ENCODE measurements around the gene CHN1. TPM values are rescaled to one million over a fixed set of nuclear protein-coding genes. Genes with fewer than 3 reads are reported as not detected.

The CHN1 gene
- total RNA-seq, 1 donor from 2014 or later, result 15.3 TPM

GRCh38 chr2:174924061-174924693 is 81.0 kb downstream of the CHN1 start:
- DNase-seq (ENCODE audit: low spot score), result no peak

GRCh38 chr2:174919947-174920595 is 85.1 kb downstream of the CHN1 start:
- no peak for DNase-seq (ENCODE audit: low spot score)

GRCh38 chr2:174918886-174919526 is 86.2 kb downstream of the CHN1 start:
- no peak for DNase-seq (ENCODE audit: low spot score)

- no peak for DNase-seq (ENCODE audit: low spot score)
Measured at GRCh38 chr2:174916270-174916930, 88.8 kb downstream of the CHN1 start.

- DNase-seq (ENCODE audit: low spot score), result no peak
Measured at GRCh38 chr2:174914853-174915760, 90.1 kb downstream of the CHN1 start.

- DNase-seq (ENCODE audit: low spot score), result no peak
Measured at GRCh38 chr2:174908284-174908683, 96.9 kb downstream of the CHN1 start.

GRCh38 chr2:174903264-174903556 is 102.0 kb downstream of the CHN1 start:
- DNase-seq (ENCODE audit: low spot score), result no peak

GRCh38 chr2:174902506-174903263 is 102.5 kb downstream of the CHN1 start:
- no peak for DNase-seq (ENCODE audit: low spot score)

GRCh38 chr2:174901075-174901474 is 104.1 kb downstream of the CHN1 start:
- no peak for DNase-seq (ENCODE audit: low spot score)

GRCh38 chr2:174897286-174897685 is 107.9 kb downstream of the CHN1 start:
- no peak for DNase-seq (ENCODE audit: low spot score)

GRCh38 chr2:174893018-174893417 is 112.2 kb downstream of the CHN1 start:
- DNase-seq (ENCODE audit: low spot score), result no peak

GRCh38 chr2:174892546-174892945 is 112.6 kb downstream of the CHN1 start:
- DNase-seq (ENCODE audit: low spot score), result no peak

- DNase-seq (ENCODE audit: low spot score), result no peak
Measured at GRCh38 chr2:174888646-174889271, 116.4 kb downstream of the CHN1 start.

- no peak for DNase-seq (ENCODE audit: low spot score)
Measured at GRCh38 chr2:174888146-174888545, 117.0 kb downstream of the CHN1 start.

- DNase-seq (ENCODE audit: low spot score), result no peak
Measured at GRCh38 chr2:174882416-174882815, 122.8 kb downstream of the CHN1 start.

- no peak for DNase-seq (ENCODE audit: low spot score)
Measured at GRCh38 chr2:174881678-174882077, 123.5 kb downstream of the CHN1 start.

GRCh38 chr2:174878537-174879147 is 126.5 kb downstream of the CHN1 start:
- DNase-seq (ENCODE audit: low spot score), result peak; percentile 20

- no peak for DNase-seq (ENCODE audit: low spot score)
Measured at GRCh38 chr2:174877751-174878150, 127.4 kb downstream of the CHN1 start.

GRCh38 chr2:174877301-174877700 is 127.9 kb downstream of the CHN1 start:
- DNase-seq (ENCODE audit: low spot score), result no peak

GRCh38 chr2:174874085-174874484 is 131.1 kb downstream of the CHN1 start:
- DNase-seq (ENCODE audit: low spot score), result no peak
